Dedifferentiated amniotic fluid mesenchymal stem cell (primary cell): Measurements from ENCODE around the gene LRRC49.
"Not testable (repeated sequence)": the region's sequence is repeated elsewhere in the genome, so short reads cannot be mapped to it uniquely, and the experiment has no call there.

Experiments
- DNase-seq: peaks from one replicate; pipeline ENCODE4 v3.0.0-alpha.2; 2016; ENCODE audit errors: extremely low spot score

LRRC49 gene

DNA sequence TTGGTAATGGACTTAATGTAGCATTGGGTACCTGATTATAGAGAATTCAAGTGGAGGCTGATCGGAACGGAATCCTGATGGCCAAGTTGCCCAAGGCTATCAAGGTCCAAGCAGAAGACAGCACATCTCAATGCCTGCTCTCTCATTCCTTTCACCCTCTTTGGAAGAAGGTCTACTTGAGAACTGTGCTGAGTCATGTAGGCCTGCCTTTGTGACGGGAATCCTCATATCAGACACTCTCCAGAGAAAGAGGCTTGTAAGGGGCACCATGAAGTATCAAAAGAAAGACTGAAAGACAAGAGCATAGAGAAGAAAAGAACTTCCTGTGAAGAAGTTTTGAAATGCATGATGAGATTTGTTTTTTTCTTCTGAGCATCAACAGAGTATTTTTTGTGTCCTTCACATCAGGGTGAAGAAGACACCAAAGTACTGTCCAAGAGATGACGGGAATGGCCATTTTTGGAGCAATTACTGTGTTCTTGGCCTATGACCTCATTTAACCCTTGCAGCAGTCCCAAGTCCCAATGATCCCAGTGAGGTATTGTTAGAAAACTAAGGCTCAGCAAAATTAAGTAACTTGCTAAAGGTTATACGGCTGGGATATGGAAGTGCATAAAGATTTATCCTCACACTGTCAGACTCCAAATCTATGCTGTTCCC is 25.5 kb upstream of the LRRC49 start:
- no peak for DNase-seq

- peak; percentile 42 for DNase-seq
Measured at GRCh38 chr15:70867911-70868467, 24.6 kb upstream of the LRRC49 start.

GRCh38 chr15:70869346-70869745 is 23.3 kb upstream of the LRRC49 start:
- DNase-seq, result no peak

DNA sequence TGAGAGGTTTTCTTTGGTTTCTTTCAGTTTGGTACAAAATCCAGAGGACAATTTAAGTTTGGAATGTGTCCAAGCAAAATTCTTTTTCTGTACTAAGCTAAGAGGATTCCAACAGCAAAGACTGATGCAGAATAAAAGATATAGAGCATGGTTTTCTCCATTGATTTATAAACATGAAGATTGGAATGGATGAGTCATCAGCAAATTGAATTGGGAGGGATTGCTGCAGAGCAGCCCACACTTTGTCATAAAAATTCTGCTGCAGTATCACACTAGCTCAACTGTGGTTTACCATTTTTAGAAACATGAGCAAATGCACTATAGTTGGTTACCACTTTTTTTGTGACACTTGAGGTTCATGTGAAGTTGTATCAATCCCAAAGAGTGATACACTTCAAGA is 22.6 kb upstream of the LRRC49 start:
- DNase-seq, result peak; percentile 63

DNA sequence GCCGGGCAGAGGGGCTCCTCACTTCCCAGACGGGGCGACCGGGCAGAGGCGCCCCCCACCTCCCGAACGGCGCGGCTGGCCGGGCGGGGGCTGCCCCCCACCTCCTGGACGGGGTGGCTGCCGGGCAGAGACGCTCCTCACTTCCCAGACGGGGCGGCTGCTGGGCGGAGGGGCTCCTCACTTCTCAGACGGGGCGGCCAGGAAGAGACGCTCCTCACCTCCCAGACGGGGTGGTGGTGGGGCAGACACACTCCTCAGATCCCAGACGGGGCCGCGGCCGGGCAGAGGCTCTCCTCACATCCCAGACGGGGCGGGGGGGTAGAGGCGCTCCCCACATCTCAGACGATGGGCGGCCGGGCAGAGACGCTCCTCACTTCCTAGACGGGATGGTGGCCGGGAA is 21.1 kb upstream of the LRRC49 start:
- not testable (repeated sequence) for DNase-seq

GRCh38 chr15:70873232-70874054 is 19.2 kb upstream of the LRRC49 start:
- DNase-seq, result no peak

DNA sequence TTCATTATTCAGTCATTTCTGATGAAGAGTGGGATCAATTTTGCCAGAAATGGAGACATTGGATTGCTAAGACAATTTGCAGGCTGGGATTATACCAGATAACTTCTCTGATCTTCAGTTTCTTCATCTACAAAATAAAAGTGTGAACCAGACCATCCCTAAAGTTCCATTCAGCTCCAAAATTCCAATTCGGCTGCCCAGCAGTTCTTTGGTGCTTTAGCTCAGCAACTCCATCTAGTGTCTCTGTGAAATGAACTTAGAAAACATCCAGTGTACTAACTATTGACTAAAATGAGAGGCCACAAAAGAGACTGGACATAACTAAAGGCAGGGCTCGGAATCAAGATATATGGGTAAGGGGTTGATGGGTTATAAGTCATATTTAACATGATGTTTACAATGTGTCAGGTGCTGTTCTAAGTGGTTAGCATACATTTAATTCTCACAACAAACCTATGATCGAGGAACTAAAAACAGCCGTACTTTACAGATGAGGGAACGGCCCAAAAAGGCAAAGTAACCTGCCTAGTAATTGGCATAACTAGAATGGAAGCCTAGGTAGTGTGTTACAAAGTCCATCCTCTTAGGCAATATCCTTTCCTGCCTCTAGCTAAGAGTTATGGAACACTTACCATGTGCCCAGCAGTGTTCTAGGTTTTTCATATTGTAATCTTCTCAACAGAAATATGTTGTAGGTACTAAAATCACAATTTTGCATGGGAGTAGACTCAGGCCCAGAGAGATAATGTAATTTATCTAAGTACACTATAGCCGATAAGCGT is 17.4 kb upstream of the LRRC49 start:
- DNase-seq, result peak; percentile 75

- DNase-seq, result no peak
Measured at GRCh38 chr15:70876011-70876410, 16.6 kb upstream of the LRRC49 start.

- no peak for DNase-seq
Measured at GRCh38 chr15:70876683-70877082, 15.9 kb upstream of the LRRC49 start.

DNA sequence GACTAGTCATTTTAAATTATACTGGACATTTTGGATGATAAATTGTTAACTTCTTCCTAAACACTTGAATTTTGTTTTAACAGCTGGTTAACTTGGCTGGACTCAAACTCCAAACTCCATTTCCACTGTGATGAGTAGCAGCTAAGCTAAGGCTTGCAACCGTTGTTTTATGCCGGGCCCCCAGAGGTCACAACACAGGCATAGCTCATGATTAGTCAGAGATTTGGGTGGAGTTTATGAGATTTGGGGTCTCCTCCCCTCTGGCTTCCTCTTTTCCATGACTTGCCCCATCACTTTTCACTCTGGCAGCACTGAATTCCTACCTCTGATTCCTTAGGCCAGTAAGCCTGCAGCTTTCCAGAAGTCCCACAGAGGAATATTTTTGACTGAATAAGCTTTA is 13.2 kb upstream of the LRRC49 start:
- DNase-seq, result no peak

GRCh38 chr15:70880781-70881180 is 11.8 kb upstream of the LRRC49 start:
- no peak for DNase-seq

- DNase-seq, result no peak
Measured at GRCh38 chr15:70882361-70882760, 10.3 kb upstream of the LRRC49 start.

GRCh38 chr15:70892912-70893560 is 410 bp downstream of the LRRC49 start:
- peak; percentile 71 for DNase-seq

- peak; percentile 79 for DNase-seq
Measured at GRCh38 chr15:70902107-70902506, 9.5 kb downstream of the LRRC49 start.

GRCh38 chr15:70906842-70907241 is 14.2 kb downstream of the LRRC49 start:
- DNase-seq, result peak; percentile 52

GRCh38 chr15:70907784-70908471 is 15.3 kb downstream of the LRRC49 start:
- DNase-seq, result no peak

DNA sequence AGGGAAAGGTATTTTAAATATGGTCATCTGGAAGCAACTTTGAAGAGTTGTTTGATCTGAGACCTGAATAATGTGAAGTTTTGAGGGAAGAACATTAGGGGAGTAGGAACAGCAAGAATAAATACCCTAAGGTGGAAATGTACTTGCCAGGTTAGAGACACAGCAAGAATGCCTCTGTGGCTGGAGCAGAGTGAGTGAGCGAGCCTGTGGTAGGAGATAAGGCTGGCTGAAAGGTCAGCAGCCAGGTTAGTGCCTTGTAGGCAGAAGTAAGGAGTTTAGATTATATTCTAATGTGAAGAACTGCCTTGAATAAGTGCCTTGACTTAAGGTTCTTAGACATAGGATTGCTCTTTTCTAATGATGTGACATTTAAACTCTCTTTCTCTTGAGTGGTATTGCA is 18.3 kb downstream of the LRRC49 start:
- DNase-seq, result no peak

GRCh38 chr15:70912187-70912586 is 19.6 kb downstream of the LRRC49 start:
- DNase-seq, result no peak

DNA sequence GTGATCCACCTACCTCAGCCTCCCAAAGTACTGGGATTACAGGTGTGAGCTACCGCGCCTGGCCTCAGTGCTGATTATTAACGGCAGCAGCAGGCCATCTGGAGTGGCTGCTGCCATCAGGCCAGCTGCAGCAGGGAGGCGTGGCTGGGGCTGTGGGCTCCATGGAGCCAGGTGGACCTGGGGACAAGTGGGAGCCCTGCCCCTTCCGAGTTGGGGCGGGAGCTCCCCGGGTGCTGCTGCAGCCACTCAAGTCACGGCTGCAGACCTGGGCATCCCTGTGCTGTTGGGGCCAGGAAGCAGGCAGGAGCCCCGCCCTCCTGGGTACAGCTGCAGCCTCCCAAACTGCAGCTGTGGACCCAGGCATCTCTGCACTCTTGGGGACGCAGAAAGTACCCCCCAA is 23.9 kb downstream of the LRRC49 start:
- DNase-seq, result no peak

- DNase-seq, result no peak
Measured at GRCh38 chr15:70917955-70918354, 25.3 kb downstream of the LRRC49 start.
